SIG-M5 (cell line): ENCODE measurements around the gene A2M.

Source experiments
- DNase-seq: peaks from one replicate; lab custom pipeline; 2025; lab: John Stamatoyannopoulos, UW

Gene A2M

DNA sequence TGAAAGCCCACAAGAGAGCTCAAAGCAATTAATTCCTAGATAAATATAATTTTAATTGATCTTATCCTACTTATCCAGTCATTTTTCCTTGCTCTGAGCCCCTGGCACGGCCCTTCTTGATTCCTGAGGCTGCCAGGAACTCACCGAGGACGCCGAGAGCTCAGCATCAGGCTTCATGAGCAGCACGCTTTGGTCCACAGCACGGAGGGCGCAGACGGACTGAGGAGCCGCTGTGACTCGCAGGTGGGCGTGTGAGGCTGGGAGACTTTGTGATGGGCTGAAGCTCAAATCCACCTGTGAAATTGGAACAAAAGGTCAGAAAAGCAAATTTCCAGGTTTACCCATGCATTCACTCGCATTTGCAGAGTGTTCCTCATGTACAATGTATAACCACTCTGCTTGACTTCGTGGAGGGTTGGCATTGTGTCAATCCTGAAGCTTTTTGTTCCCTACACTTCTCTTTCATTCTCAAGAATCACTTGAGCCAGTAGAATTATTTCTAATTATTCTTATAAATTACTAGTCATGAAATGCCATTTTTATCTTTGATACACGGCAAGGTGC lies 17.2 kb downstream of the A2M start:
- no peak for DNase-seq

DNA sequence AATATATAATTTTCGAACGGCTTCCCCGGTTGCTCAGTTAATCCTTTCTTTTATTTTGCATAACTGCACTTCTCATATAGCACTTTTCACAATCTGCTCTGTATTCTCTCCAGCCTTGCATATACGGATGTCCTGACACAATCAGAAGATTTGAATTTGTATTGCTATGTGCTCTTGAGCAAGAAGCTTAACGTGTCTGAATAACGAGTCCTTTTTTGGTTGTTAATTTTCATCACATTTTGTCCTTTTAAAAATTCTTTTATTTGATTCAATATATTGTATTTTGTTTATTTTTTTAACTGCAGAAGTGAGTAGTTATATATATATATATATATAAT lies 17.6 kb downstream of the A2M start:
- no peak for DNase-seq

DNA sequence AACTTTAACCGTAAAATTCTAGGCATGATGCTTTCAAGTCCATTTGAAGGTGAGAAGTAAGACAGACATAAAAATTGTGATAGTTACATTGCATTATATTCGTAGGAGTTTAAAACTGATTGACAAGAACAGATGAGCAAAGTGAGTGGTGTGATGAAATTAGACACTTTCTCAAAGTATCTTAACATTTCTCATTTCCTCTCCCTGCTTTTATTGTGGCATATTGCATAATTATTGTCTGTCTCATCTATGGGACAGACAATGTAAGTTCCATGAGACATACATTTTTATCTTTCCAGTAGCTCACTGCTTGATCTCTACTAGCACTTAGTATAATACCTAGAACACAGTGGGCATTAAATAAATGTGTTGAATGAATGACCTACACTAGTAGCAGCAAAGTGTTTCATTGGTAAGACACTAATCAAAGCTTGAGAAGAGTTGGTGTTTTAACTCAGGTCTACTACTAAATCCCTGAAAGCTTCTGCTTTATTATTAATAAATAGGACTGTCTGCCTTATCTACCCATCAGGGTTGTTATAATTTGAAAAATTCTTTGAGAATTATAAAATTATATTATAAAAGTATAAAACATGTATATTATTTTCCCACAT lies 19.0 kb downstream of the A2M start:
- peak; percentile 28 for DNase-seq

DNA sequence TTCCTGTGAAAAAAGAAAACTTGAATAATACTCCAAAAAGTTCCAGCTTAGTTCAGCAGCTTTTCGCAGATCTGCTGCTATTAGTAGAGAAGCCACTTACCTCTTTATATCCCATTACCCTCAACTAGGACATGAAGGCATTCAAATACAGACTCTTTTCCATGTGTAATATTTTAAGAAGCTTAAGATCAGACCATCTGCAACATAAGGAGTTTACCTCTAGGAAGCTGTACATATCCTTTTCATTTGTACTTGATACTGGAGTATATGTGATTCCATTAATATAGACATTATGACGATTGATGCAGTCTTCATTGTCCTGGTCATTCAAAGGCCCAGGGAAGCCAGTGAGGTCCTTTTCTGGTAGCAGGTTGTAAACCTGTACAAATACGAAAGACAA lies 20.4 kb downstream of the A2M start:
- no peak for DNase-seq

DNA sequence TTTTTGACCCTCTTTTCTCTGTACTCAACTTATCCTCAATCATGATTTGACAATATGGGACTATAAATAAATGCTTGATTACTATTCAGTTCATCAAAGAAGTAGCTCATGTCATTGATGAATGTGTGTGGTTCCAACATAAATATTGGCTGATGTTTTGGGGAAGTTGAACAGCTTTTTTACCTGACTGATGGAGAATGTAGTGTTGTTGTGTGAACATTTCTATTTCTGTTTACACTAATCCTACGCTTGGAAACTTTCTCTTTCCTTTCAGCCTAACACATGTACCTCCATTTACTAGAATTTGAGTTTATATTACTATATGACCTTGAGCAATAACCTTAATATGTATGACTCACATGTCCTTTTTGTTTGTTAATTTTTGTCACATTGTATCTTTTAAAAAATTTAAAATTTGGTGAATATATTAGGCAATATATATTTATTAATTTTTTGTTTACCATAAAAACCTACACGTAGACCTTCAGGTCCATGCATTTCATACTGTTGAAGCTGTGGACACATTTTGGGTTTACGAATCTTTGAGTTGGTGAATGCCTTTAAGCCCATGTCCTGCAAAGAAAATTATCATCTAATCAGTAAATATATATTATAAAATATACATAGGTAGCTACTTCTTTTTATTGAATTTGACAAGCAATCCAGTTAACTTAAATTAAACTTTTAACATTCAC lies 21.1 kb downstream of the A2M start:
- DNase-seq, result no peak

DNA sequence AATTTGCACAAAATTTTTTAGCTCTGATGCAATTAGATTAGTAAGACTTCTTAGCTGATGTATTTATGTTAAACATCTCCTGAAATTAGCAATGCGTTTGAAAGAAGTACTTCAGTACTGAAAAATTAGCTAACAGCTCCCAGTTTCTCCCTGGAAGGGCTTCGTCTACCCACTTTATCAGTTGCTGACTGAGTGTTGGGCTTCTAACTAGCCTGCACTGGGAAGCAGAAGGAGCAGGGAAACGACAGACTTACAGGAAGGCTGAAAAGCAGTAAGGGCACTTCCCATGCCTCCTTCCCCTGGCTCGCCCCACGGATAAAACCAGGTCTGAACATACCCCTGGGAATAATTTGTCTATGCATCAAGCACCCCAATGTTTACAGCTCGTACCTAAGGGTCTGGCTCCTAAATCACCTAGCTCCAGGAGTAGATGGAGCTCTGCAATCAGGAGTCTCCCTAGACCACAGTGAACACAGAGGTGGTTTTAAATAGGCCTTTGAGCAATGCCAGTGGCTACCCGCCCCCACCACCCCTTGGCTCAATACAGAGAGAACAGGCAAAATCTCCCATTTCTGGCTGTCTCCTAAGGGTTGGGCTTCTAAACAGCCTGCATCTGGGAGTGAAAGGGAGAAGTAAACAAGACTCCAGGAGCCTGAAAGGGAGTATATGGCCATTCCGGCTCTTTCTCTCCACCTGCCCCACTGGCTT lies 23.7 kb downstream of the A2M start:
- DNase-seq, result no peak

DNA sequence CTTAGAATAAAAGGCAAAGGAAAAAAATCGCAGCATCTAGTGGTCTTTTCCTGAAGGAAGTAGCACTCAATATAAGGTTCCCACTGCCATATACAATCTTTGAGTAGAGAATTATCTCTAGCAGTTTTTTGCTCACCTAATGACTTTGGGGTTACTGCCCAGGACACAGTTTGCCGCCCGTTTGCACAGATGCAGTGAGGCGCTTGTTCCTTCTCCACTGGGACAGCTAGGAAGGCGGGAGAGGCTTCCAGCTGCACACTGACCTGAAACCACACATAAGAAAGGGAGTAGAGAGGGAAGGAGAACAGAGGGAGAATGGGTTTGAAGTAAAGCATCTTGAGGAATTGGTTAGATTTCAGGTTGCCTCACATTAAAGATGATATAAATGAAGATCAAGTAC lies 25.5 kb downstream of the A2M start:
- DNase-seq, result no peak

DNA sequence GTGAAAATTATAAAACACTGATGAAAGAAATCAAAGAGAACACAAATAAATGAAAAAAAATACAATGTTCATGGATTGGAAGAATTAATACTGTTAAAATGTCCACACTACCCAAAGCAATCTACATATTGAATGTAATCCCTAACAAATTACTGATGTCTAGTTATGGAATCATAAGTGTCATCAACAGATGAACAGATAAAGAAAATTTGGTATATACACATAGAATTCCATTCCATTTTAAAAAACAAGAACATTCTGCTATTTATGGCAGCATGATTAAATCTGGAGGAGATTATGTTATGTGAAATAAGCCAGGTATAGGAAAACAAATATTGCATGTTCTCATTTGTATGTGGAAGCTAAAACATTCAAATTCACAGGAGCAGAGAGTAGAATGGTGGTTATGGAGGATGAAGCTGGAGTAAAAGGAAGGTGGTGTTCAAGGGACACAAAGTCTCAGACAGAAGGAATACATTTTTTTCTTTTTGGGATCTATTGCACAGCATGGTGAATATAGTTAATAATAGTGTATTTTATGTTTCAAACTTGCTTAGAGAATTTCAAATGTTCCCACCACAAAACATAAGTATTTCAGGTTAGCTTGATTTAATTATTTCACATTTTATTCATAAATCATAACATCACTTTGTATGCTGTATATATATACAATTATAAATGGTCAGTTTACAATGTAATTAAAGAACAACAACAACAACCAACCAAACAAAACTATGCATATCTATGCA lies 28.5 kb downstream of the A2M start:
- no peak for DNase-seq

DNA sequence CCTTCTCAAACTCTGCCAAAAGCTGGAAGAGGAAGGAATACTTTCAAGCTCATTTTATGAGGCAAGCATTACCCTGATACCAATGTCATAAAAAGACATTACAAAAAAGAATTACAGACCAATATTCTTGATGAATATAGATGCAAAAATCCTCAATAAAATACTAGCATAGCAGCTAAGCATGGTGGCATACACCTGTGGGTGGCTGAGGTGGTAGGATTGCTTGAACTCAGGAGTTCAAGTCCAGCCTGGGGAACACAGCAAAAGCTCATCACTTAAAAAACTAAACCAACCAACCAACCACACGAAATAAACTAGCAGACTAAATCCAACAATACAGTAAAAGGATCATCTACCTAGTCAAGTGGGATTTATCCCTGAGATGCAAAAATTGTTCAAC lies 29.6 kb downstream of the A2M start:
- DNase-seq, result no peak

DNA sequence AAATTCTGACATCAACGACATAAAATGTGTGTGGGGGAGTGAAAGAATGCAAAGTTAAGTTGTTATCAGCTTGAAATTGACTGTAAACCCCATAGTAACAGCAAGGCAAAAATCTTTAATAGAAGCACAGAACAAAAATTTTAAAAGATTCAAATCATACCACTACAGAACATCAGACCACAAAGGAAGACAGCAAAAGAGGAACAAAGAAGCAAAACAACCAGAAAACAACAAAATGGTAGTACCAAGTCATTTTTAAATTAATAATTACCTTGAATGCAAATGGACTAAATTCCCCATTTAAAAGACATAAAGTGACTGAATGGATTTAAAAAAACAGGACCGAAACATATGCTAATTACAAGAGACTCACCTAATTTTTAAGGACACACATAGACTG lies 31.3 kb downstream of the A2M start:
- no peak for DNase-seq

DNA sequence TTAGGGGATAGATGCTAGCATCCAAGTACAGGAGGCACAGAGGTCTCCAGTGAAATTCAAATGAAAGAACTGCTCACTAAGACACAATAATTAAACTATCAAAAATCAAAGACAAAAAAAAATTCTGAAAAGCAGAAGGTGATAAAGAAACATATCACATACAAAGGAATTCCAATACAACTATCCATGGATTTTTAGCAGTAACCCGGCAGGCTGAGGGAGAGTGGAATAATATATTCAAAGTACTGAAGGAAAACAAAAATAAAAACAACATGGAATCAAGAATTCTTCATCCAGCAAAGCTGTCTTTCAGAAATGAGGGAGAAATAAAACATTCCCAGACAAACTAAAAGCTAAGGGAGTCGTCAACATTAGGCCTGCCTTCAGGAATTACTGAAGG lies 31.9 kb downstream of the A2M start:
- DNase-seq, result no peak

DNA sequence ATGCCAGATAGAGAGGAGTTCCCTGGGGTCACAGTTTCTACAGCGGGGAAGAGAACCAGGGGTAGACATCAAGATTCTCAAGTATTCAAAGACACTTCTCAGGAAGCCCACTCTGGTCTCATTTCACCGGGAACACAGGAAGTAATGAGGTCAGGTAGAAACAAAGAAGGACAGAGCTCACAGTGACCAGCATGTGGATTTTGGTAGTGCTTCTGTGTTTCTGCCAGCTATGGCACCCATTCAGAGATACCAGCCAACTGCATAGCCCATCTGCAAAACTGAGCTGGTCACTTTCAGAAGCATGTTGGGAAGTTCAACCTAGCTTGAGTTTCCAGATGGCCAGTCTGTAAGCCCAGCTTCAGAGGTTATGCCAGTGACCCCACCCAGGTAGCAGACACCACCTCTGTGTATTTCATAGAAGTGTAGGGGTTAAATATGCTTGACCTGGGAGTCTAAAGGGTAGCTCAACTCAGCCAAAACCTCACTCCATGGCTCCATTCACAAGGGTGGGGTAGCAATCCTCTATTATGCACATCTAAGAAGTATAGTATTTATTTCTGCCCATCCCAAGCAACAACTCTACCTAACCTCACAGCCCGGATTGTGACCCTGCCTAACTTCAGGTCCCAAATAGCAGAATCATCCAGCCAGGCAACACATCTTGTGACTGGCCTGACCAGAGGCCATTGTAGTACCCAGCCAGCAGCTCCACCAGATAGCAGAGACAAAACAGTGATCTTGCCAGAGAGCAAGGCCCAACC lies 33.9 kb downstream of the A2M start:
- no peak for DNase-seq

DNA sequence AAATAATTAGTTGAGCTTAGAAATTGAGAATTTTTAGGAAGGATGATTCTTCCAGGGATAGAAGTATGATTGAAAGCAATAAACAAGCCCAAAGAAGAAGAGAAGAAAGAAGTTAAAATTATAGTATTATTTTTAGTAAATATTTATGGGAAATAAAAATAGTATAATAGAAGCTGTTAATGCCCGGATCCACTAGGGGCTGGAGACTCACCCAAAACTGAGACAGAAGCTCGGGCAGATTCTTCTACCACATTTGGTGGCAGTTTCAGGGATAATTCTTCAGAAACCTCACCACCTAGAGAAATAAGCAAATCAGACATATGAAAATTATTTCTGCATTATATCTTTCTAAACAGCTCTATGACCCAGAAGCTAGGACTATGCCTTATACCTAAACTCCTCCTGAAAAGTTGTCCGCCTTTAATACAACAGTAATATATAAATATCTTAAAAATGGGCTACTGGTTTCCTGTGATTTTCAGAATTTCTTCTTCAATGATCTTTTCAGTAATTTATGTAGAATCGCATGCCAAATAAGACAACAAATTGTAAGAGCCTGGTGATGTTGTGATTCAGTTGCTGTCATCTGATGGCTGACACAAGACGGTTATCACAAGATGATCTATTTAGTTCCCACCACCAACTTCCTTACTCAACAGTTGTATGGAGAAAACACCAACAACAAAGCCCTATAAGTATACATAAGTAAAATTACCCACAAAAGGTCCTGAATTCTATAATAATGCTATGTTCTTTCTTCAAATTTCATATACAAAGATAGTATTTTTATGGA lies 35.6 kb downstream of the A2M start:
- DNase-seq, result no peak

DNA sequence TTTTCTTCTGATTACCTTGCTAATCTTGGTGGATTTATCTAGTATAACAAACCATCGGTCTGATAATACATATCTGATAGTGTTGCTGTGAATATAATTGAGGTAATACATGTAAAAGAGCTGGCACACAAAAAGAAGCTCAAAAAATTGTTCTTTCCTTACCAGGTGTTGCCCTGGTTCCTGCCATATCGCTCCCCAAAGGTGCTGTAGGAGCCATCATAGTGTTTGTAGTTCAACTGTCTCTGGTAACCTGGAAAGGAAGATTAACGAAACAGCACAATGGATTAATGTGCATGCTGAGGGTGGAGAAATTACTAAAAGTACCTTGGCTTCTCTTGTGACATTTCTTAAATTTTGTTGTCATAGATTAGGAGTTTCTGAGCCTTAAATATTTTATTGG lies 36.6 kb downstream of the A2M start:
- DNase-seq, result no peak

DNA sequence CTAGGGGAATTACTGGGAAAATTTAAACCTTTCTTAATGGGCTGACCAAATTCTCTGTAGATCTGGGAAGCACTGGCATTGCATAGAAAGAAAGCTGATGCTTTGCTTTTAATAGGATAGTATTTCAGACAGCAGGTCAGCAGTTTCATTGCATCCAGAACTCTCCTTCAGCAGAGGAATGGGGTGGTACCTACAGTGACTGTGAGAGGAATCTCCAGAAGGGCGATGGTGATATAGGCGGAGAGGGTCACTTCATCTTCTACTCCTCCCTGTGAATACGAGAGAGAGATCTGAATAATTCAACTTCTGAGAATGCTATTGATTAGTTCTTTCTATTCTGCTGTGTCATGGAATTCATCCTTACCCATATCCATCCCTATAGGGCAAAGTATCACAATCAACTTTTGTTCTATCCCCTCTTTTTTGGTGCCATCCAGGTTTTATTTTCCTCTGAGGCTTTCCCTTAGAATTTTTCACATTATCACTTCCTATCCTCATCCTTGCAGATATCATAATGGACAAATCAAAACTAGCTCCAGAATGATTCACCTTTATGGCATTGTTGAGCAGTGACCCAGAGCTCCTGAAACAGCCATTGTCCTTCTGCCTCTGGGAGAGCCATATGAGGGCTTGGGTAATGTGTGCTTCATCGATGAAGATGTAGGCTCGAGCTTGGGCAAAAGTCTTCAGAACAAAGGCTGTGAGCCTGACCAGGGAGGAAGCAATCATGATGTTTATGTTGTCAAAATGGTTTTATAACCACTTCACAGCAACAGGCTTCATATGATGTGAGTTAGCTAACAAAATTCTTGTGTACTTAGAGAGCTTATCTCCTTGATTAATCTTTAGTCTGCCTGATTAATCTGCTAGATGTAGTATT lies 38.3 kb downstream of the A2M start:
- no peak for DNase-seq

DNA sequence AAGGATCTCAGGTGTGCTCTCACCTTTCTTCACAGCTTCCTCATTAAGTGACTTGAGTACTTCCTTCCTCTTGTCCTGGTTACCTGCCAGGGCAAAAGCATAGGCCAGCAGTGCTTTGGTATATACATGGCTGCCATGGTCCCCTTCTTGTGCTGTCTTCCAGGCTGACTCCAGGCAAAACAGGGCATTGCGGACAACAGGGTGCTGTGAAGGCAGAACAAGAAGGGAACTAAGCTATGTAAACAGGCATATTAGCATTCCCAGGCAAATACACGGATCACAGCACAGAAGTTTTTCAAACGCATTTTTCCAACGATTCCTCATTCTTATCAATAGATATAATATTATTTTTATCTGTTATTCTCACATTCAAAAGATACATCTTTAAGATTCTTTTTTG lies 39.0 kb downstream of the A2M start:
- no peak for DNase-seq

DNA sequence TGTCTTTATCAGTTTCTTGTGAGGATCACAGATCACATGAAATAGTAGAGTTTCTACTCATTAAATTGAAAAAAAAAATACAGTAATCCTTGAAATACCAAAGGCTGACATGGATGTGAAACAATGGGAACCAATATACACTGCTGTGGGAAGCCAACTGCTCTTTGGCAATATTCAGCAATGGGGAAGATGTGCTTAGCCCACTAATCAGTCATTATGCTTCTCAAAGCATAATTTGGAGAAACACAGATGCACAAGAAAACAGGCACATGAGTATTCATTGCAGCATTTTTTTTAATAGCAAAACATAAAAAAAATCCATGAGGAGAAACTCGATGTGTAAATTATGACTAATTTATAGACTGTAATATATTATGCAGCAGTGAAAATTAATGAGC lies 40.6 kb downstream of the A2M start:
- no peak for DNase-seq

DNA sequence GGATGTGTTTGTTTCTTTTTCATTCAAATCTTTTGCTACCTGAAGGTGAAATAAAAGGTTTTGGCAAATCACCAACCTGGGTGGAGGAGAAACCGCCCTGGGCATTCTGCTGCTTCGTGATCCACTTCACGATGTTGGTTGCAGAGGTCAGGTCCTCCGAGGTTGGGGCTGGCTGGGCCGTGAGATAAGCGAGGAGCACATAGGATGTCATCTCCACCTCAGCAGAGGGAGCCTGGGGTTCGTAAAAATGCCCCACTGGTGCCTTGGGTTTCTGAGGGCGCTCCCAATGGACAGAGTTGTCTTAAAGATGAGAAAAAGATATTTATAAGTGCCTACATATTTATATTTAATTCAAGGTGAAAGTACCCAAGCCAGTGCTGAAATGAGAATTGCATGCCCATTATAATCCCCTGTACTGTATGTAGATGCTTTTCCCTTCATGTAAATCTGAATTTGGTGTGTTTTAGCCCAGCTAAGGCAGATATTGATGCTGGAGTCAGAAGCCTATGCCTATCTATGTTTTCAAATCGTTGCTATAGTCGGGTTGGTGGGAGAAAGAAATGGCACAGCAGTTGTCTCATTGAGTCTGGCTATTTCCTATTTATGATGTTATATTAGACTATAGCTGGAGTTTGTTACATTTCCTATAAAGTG lies 41.1 kb downstream of the A2M start:
- no peak for DNase-seq

DNA sequence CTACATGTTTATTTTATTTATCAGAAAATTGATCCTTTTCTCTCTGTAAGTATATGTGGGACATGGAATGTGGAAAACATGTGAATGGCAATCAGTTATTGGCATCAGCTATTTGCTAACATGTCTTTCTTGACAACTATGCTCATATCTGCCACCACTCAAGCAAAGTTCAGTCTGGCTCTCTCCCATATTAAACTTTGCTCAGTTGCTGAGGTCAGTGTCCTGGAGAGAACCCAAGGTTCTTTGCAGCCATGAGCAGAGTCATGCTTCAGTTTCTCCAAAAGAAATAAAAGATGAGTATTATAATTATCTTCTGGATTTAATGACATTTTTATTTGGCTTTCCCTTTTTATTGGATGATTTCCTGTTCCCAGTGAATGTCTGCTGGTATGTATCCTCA lies 42.6 kb downstream of the A2M start:
- no peak for DNase-seq
